Activated CD8-positive, alpha-beta memory T cell treated with anti-CD3 and anti-CD28 coated beads for 36 hours (primary cell): ENCODE measurements around the gene TGFB1I1. TPM values are rescaled to one million over a fixed set of nuclear protein-coding genes. Genes with fewer than 3 reads are reported as not detected.
"Not testable (repeated sequence)": the region's sequence is repeated elsewhere in the genome, so short reads cannot be mapped to it uniquely, and the experiment has no call there.

Source experiments
- CTCF ChIA-PET: fragments of 350-600 bp; sonication (Branson Sonifier 250); formaldehyde crosslinking; loops from one replicate; lab custom pipeline; 2021; ENCODE audit warnings: antibody characterized with exemption; lab: Charles Lee
- POLR2A ChIA-PET: fragments of 350-600 bp; sonication (Branson Sonifier 250); formaldehyde crosslinking; loops from one replicate; lab custom pipeline; 2021; ENCODE audit warnings: antibody characterized with exemption; lab: Charles Lee
- total RNA-seq, 2 experiments: library from RNA; stranded (reverse); gene quantifications; one replicate each; pipeline ENCODE4 v1.2.3, GENCODE V29; 2021

The TGFB1I1 gene
- total RNA-seq, 2 experiments from 2014 or later = 0.48 to 0.74 TPM

GRCh38 chr16:31493506-31494125, 21.7 kb downstream of the TGFB1I1 start:
- CTCF ChIA-PET = no interaction called here
- POLR2A ChIA-PET = interaction anchor here (0.5 to 0.9 kb wide), 2 partner anchors 15 to 292 kb away, joined by 3 to 12 read pairs; no protein-coding TSS in a partner anchor

DNA sequence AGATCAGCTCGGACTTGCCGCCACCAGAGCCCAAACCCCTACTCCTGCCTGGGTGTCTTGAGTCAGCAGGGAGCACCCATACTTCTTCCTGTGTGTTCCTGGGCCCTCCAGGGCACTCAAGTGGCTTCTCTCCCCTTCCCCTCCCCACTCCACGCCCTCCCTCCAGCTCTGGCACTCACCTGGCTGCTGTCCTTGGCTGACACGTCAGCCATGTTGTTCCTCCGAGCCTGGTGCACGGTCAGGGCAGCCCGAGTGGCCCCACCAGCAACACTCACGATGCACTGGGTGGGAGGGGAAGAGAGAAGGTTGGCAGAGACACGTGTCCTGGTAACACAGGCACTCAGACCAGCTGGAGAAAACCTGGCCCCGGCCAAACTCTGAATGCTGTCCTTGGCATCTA, 24.7 kb downstream of the TGFB1I1 start:
- ChIA-PET CTCF (no interaction called here), POLR2A (no interaction called here)

DNA sequence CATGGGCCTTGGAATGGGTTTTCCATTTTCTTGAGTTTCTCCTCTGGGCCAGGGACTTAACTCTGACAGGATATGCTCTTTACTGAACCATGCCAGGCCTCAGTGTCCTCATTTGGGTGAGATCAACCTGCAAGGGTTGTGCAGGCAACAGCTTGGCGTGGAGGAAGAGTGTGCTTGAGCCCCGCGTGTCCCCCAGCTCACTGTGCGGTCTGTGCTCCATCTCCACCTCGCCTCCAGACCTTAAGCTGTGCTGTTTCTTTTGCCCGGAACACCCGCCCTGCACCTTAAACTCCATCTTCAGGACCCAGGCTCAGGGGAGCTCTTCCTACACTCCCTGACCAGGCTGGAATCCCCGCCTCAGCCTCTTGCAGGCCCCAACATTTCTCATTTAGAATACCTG, 26.5 kb downstream of the TGFB1I1 start:
- ChIA-PET CTCF (no interaction called here), POLR2A (interaction anchor here (0.7 kb wide), 1 partner anchor 9 kb away, joined by 3 read pairs; the partner anchor contains the start of gene RUSF1)

DNA sequence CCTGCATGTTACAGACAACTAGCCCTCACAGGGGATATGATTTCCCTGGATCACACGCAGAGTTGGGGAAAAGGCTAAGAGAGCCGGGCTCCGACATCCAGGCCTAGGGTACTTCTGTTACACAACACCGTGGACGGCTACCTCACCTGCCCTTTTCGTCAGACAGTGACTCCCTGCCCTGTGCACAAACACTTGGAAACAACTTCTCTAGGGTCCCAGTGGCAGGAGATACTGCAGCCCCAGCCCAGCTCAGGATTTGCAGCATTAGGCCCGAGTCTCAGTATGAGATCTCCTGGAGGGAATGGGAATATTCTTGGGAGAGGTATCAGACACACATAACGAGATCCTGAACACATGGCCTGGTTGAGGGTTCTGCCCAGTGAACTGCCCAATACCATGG, 28.0 kb downstream of the TGFB1I1 start:
- POLR2A ChIA-PET = interaction anchor here (1.1 kb wide), 1 partner anchor 10 kb away, joined by 4 read pairs; no protein-coding TSS in a partner anchor
- CTCF ChIA-PET = no interaction called here

GRCh38 chr16:31501226-31501965, 29.4 kb downstream of the TGFB1I1 start:
- POLR2A ChIA-PET = interaction anchor here (1.1 kb wide), 1 partner anchor 12 kb away, joined by 4 read pairs; no protein-coding TSS in a partner anchor
- CTCF ChIA-PET = no interaction called here

GRCh38 chr16:31501966-31502348, 30.0 kb downstream of the TGFB1I1 start:
- POLR2A ChIA-PET = no interaction called here
- CTCF ChIA-PET = interaction anchor here (1.0 kb wide), 1 partner anchor 9 kb away, joined by 3 read pairs; no protein-coding TSS in a partner anchor

GRCh38 chr16:31502981-31503380, 31.0 kb downstream of the TGFB1I1 start:
- CTCF ChIA-PET = interaction anchor here (1.0 kb wide), 1 partner anchor 8 kb away, joined by 3 read pairs; no protein-coding TSS in a partner anchor
- POLR2A ChIA-PET = no interaction called here

GRCh38 chr16:31503555-31503954, 31.6 kb downstream of the TGFB1I1 start:
- POLR2A ChIA-PET, CTCF ChIA-PET: not testable (repeated sequence)

GRCh38 chr16:31504159-31504558, 32.2 kb downstream of the TGFB1I1 start:
- CTCF ChIA-PET = no interaction called here
- POLR2A ChIA-PET = no interaction called here

- POLR2A ChIA-PET = no interaction called here
- CTCF ChIA-PET = no interaction called here
Observed at GRCh38 chr16:31505483-31505882, 33.5 kb downstream of the TGFB1I1 start.

GRCh38 chr16:31507617-31507928, 35.6 kb downstream of the TGFB1I1 start:
- ChIA-PET POLR2A (interaction anchor here (0.6 to 2.5 kb wide), 6 partner anchors 9 to 328 kb away, joined by 3 to 11 read pairs (median 3); partner anchors contain the start of genes ARMC5 and FUS), CTCF (interaction anchor here (1.3 kb wide), 1 partner anchor 207 kb away, joined by 6 read pairs; no protein-coding TSS in a partner anchor)

GRCh38 chr16:31507929-31508705, 36.2 kb downstream of the TGFB1I1 start, which contains the start of gene RUSF1:
Gene RUSF1 (minus strand): TSS chr16:31508391. CDS start chr16:31508373, 18 bp downstream.
- ChIA-PET CTCF (interaction anchor here (0.7 to 1.3 kb wide), 3 partner anchors 20 to 206 kb away, joined by 3 to 6 read pairs (median 3); no protein-coding TSS in a partner anchor), POLR2A (interaction anchor here (0.6 to 2.5 kb wide), 6 partner anchors 9 to 365 kb away, joined by 3 to 11 read pairs (median 3); partner anchors contain the start of genes ARMC5 and ZNF267)

DNA sequence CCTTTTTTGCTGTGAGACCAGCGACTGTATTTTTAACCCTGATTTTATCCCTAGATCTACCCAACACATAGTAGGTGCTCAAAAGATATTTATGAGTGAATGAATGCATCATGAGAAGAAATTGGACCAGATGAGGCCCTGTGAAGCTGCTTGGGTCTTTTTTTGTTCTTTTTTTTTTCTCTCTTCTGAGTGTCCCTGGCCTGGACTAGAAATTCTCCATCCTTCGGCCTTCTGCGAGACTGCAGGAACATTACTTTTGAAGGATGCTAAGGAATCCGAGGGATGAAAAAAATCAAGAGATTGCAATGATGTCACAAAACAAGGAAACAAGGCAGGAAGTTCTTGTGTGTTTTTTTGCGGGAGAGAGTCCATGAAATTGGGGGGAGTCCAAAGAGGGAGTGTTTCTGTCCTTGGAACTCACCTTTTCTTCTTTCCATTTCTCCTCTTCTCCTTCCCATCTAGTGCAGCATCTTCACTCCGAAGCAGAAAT, 36.8 kb downstream of the TGFB1I1 start:
- ChIA-PET CTCF (interaction anchor here (0.9 to 1.3 kb wide), 2 partner anchors 48 to 206 kb away, joined by 3 to 6 read pairs; no protein-coding TSS in a partner anchor), POLR2A (interaction anchor here (0.7 to 2.5 kb wide), 3 partner anchors 20 to 365 kb away, joined by 3 to 11 read pairs (median 4); partner anchors contain the start of genes ARMC5 and ZNF267)

DNA sequence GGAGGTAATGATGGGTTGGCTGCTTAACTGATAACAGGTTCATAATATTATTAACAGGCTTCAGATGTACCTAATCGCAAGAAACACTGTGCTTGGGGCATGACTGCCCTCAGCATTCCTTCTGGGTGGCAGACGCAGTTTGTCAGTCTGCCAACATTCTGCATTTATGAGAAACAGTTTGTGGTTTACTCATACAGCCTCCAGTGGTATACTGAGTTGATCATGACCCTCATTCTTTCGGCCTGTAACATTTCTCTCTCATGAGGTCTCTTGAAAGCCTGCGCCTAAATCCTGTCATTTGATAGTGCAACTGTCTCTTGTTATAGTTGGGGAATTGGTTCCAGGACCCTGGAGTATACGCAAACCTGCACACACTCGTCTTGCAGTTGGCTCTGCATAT, 41.2 kb downstream of the TGFB1I1 start:
- CTCF ChIA-PET = no interaction called here
- POLR2A ChIA-PET = no interaction called here

GRCh38 chr16:31513884-31514283, 41.9 kb downstream of the TGFB1I1 start:
- ChIA-PET CTCF (no interaction called here), POLR2A (no interaction called here)

DNA sequence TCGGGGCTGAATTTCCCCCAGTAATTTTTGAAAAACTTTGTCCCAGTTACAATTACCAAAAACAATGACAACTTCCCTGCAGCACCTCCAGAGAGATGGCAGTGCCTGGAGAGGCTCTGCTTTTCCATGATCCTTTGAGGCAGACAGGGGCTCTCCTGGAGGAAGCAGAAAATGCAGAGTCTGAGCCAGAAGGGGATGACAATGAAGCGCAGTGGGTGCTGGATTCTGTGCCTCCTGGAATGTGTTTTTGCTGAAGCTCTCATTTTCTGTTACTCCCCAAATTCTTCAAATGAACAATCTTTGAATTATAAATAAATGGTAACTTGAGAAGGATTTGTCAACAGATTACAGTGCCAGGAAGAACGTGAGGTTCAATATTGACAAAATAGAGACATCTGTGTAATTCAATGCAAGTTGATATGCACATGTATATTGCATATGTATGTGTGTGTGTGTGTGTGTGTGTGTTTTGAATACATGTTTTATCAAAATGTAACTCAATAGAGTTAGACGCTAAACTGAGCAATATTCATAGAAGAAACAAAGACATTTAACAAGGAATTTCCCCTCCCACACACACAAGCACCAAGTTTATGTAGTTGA, 45.9 kb downstream of the TGFB1I1 start:
- ChIA-PET POLR2A (no interaction called here), CTCF (no interaction called here)

DNA sequence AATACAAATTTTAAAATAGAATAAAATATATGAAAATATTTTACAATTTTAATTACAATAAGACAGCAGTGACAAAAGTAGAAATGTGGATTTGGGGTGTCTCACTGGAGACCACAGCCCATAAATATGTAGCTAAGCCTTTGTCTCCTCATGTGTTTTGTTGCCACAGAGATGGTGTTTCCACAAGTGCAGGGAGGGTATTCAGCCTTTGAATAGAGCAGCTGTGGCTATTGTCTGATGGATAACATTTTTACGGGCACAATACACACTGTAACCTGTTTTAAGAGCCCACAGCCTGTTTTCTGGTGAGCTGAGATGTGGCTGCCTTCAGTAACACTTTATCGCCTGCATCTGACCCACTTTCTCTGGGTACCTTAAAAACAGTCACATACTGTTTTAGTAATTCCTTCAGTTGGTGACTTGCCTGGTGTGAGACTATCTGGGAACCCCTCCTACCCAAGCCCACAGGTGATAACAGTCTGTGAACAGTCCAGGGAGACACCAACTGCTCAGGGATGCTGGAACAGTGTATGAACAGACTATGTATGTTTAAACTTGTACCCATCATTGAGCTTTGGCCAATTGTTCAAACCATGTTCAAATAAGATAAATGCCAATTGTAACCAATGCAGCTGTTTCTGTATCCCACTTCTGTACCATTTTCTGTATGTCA, 47.9 kb downstream of the TGFB1I1 start:
- CTCF ChIA-PET = no interaction called here
- POLR2A ChIA-PET = no interaction called here

DNA sequence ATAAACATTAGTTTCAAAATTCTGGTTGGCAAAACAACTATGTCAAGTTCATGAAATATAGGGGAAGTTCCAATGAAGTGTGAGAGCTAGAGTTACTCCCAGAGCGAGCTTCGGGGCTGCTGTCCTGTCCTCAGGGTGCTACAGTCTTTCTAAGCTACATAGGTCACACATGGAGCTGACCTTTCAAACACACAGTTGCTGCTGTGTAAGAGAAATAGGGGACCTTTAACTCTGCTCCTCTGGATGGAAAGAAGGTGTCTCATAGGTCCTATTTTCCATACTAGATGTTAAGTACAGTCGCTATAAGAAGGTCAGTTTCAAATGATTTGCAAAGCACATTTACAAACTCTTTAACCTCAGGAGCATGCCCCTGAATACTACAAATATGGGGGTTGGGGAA, 49.4 kb downstream of the TGFB1I1 start:
- ChIA-PET CTCF (no interaction called here), POLR2A (no interaction called here)
